Activated T-cell treated with anti-CD3 and anti-CD28 coated beads, Interleukin-2, amount 50 U/mL, for 48 hours (primary cell): ENCODE measurements around the gene TM4SF20.
"Not testable (repeated sequence)": the region's sequence is repeated elsewhere in the genome, so short reads cannot be mapped to it uniquely, and the experiment has no call there.

Experiments
- DNase-seq, 2 experiments: peaks; one replicate each; pipeline ENCODE4 v3.0.0-alpha.2; 2020

Gene TM4SF20

GRCh38 chr2:227398684-227399670 lies 19.9 kb upstream of the TM4SF20 start:
- no peak for DNase-seq

DNA sequence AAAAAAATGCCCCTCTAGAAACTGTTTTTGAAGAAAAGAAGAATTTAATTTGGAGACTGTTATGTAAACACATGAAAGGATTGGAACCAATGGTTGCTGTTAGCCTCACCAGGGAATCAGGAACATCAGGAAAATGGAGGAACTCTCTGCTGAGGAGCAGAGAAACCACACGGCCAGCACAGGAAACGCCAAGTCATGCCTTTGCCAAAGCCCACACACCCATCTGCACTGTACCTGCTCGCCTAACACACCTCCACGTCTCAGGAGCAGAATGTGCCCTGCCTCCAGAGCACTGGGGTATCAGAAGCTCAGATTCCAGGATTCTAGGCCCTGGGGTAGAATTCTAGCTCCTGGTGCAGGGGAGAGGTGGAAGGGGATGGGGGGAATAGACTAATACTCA lies 18.5 kb upstream of the TM4SF20 start:
- DNase-seq: no peak

- DNase-seq: no peak
Measured at GRCh38 chr2:227395556-227395955, 16.4 kb upstream of the TM4SF20 start.

DNA sequence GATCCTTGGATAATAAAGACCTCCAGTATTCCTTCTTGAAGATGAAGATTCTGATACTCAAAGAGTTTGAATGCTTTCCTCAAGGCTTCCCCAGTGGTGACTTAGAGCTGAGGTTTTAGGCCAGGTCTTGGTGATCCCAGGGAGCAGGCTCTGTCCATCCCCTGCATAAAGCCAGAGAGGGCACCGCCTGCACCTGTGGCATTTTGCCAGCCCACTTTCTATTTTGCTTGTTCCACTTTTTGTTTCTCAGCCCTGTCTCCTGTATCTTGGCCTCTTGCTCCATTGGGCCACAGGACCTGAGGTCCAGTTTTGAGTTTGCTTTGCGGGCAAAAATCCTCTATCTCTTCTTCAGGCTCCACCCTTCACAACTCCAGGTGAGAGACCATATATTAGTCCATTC lies 15.3 kb upstream of the TM4SF20 start:
- DNase-seq: no peak

DNA sequence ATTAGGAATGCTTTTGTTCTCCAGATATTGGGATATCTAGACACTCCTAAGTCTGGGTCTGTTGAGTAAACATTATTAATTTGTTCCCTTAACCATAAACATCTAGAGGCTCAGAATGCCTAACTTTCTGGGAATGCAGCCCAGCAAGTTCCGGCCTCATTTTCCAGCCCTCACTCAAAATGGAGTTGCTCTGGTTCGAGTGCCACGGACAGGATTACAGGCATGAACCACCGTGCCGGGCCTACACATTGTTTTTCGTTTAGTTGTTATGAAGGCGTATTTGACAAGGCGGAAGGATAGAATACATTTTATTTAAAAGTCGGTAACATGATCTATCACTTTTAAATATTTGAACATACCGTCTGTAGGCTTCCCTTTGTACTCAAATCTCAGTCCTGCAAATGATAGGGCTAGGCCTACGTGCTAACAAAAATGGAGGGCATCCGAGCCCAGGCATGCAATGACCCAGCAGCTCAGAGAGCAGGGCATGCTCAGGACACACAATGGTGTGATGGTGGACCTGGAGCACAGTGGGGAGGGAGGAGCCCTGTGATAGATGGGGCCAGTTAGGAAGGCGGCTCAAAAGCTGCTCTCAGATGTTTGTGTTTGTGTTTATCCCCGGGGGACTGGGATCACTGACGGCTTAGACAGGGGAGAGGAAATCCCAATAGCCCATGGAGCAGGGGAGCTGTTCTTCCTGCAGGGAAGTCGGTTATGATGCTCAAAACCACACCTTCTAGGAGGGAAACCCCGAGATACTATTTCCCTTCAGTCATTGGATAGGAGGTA lies 11.6 kb upstream of the TM4SF20 start:
- no peak for DNase-seq

GRCh38 chr2:227389661-227390060 lies 10.6 kb upstream of the TM4SF20 start:
- no peak for DNase-seq

DNA sequence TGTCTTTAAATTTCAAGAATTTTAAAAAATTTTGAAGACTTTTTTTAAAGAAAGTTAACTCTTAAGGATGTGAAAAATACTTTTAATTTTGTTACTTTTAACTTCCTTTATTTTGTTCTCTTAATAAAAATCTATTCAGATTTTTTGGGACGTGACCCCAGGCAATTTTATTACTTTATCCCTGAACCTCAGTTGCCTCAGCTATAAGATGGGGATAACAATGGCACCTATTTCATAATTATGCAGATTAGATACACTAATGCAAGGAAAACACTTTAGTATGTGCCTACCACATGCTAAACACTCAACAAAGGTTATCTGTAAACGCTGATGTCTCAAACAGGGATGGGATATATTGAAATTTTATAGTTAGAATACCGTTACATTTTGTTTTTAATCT lies 10.1 kb upstream of the TM4SF20 start:
- DNase-seq: no peak

- no peak for DNase-seq
Measured at GRCh38 chr2:227388537-227389011, 9.5 kb upstream of the TM4SF20 start.

GRCh38 chr2:227387583-227387982 lies 8.5 kb upstream of the TM4SF20 start, which contains the start of gene SCYGR1:
SCYGR1 (minus strand) TSS chr2:227387949; CDS start chr2:227387949, 0 bp downstream.
- not testable (repeated sequence) for DNase-seq

DNA sequence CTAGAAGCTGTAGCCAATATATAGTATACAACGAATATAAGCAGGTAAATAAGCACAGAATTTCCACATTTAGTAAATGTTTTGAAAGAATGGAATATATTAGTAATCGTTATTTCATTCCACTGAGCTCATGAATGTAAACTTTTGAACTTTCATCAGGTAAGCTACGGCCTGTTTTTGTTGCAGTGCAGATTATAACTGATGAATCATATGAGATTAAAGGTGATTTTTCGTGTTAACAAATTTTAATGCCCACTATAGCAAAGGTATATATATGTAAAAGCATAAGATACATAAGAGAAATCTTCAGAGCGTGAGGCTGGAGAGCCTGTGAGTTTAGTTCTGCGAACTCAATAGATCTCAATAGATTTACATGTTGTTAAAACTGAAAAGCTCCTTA lies 7.5 kb upstream of the TM4SF20 start:
- DNase-seq: no peak

DNA sequence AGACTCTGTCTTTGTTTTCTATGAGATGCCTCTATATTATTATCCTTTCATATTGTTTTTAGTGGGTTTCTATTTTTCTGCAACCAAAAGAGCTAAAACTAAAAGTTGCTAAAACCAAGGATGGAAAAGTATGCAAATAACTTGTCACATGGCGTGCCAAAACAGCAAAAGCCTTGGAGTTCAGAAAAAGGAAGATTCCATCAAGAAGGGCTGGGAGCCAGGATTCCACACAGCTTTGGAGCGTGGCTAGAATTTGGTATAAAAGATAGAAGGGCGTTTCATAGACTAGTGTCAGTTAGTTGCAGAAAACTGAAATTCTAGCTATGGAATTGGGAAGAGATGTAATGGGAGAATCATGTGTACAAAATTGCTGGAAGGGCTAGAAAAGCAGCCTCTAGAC lies 4.6 kb upstream of the TM4SF20 start:
- DNase-seq: no peak

- not testable (repeated sequence) for DNase-seq
Measured at GRCh38 chr2:227382241-227382835, 3.2 kb upstream of the TM4SF20 start.

- no peak for DNase-seq
Measured at GRCh38 chr2:227378371-227378782, 729 bp downstream of the TM4SF20 start.

DNA sequence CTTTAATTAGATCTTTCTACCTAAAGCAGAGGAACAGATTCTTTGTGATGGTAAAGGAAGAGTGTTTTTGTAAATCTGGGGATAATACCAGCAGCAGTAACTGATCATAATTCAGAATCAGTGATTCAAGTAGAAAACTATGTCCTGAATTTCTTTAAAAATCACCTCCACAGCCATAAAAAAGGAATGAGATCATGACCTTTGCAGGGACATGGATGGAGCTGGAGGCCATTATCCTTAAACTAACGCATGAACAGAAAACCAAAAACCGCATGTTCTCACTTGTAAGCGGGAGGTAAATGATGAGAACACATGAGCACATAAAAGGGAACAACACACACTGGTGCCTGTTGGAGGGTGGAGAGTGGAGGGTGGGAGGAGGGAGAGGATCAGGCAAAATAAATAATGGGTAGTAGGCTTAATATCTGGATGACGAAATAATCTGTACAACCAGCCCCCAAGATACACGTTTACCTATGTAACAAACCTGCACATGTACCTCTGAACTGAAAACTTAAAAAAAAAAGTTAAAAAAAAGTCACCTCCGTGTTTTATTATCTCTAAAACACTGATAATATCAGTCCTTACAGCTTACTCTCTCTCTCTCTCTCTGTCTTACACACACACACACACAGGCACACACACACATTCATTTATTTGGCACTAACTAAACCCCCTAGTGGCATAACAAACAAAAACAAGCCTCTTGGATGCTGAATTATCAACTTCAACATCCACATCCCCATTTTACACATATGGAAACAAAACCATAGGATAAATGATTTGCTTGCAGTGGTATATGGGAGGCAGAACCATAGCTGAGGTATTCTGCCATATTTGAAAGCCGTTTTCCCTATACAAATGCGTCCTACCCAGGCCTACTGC lies 1.4 kb downstream of the TM4SF20 start:
- no peak for DNase-seq

GRCh38 chr2:227376656-227377396 lies 2.3 kb downstream of the TM4SF20 start:
- no peak for DNase-seq

DNA sequence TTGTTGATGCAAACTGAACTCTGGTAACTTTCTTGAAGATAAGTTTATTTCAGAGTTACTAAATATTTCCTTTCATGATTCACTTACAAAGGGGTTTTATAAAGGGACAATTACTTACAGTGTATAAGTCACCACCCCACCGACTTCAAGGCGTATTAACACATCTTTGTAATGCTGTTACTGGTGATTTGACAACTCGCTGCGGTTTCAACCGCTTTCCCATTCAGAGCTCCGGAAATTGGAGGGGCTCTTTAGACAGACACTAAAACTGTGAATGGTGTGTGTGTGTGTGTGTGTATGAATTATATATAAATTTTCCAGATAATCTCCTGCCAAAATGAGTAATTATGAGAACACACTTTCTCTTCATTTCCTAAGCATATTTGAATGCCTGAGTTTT lies 4.9 kb downstream of the TM4SF20 start:
- peak; percentile 40 to 49 for DNase-seq

- no peak for DNase-seq
Measured at GRCh38 chr2:227373389-227373788, 5.7 kb downstream of the TM4SF20 start.

DNA sequence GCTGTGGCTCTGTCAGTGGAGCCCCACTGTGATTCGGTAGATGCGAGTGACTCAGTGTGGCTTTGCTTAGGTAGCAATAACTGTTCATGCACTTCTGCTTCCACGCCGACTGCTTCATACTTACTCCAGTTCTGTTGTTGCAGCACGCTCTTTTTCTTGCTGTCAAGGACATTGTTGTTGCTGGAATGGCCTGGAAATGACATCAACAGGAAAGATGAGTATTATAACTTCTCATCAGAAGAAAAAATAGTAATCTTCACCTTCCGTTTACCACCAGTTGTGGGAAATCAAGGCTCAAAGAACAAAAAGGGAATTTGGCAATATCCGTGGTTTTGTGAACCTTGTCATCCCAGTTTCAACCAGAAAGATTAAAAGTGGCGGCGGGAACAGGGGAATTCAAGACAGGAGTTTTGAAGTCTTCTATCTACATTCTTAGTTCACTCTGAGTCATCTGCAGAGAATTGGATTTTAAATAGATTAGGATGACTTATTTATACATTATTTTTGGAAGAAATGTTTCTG lies 8.3 kb downstream of the TM4SF20 start:
- DNase-seq: no peak

- no peak for DNase-seq
Measured at GRCh38 chr2:227370092-227370491, 9.0 kb downstream of the TM4SF20 start.

DNA sequence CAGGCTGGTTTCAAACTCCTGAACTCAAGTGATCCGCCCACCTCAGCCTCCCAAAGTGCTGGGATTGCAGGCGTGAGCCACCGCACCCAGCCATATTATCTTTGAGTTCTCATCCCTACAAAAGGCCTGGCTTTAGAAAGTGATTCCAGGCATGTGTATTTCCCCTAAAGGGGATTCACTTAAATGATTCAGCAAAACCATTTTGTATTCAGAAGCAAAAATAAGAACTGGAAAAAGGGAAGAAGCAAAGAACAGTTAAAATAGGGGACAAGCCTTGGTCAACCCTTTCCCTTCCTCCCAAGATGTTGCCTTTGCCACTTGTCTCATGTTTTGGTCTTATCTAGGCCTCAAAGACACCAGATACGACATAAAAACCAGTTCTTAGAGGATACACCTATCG lies 10.5 kb downstream of the TM4SF20 start:
- DNase-seq: no peak

GRCh38 chr2:227367427-227367795 lies 11.7 kb downstream of the TM4SF20 start:
- DNase-seq: no peak
